Ovary (tissue), 9 donors: Measurements from ENCODE around the gene MID2. TPM values are rescaled to one million over a fixed set of nuclear protein-coding genes. Genes with fewer than 3 reads are reported as not detected.
"Not testable (repeated sequence)": the region's sequence is repeated elsewhere in the genome, so short reads cannot be mapped to it uniquely, and the experiment has no call there.

Experiments
- DNase-seq, 5 donors: peaks; one replicate each; pipeline ENCODE4 v3.0.0-alpha.2; 2019 to 2020
- H3K27ac ChIP-seq, 2 donors: fragments of 200-600 bp; one replicate each; pipeline versions ENCODE4 v1.5.1 to v1.8.0; 2019 to 2022
- H3K27me3 ChIP-seq: fragments of 200-600 bp; one replicate; pipeline ENCODE4 v1.8.0; 2022
- H3K36me3 ChIP-seq: fragments of 200-600 bp; sonication (generic); one replicate; pipeline ENCODE4 v1.5.1; 2019
- H3K4me1 ChIP-seq: one replicate; pipeline ENCODE4 v1.8.1; 2013; ENCODE audit warnings: mild to moderate bottlenecking, moderate library complexity; ENCODE audit not compliant: insufficient read depth
- H3K4me3 ChIP-seq: fragments of 200-600 bp; sonication (generic); one replicate; pipeline ENCODE4 v1.5.1; 2017
- H3K9me3 ChIP-seq, 2 donors: fragments of 200-600 bp in 1 of 2; sonication (generic) in 1 of 2; one replicate each; pipeline versions ENCODE4 v1.5.1 to v1.8.1; 2013 to 2019; ENCODE audit warnings: mild to moderate bottlenecking in 1 of 2, moderate library complexity in 1 of 2
- EP300 ChIP-seq: sonication (generic); formaldehyde crosslinking; IDR thresholded peaks from one replicate; pipeline ENCODE4 v1.6.1; 2017; ENCODE audit warnings: antibody characterized with exemption
- POLR2A ChIP-seq: fragments of 450-650 bp; IDR thresholded peaks from one replicate; pipeline ENCODE4 v1.6.1; 2017; ENCODE audit warnings: antibody characterized with exemption, mild to moderate bottlenecking, moderate library complexity
- WGBS, 3 donors: extraction: QIAGEN DNeasy Blood & Tissue Kit in 1 of 3; methylation state at CpG; one replicate each; pipeline versions ENCODE4 v1.1.5 to v1.1.7; 2013 to 2017; 5-methylcytosine and 5-hydroxymethylcytosine counted together
- intact Hi-C, 4 donors: fragments of 100-400 bp; cut with DNase I; formaldehyde crosslinking; loops; one replicate each; pipeline versions ENCODE4 v1.11.0 to v1.15.1; 2022 to 2023
- polyA plus RNA-seq, 2 donors: library from polyadenylated mRNA; stranded (reverse); fragments of 200-250 nt in 1 of 2; fragments of 350-450 nt in 1 of 2; fragmentation: Illumina TruSeq in 1 of 2; extraction: RNeasy Lipid Tissue Mini Kit (QIAGEN cat#74804) in 1 of 2; gene quantifications; one replicate each; pipeline ENCODE4 v1.2.3, GENCODE V29; 2013 to 2014
- total RNA-seq, 7 donors: library from RNA; depleted of rRNA in 2 of 7; stranded (reverse); fragments of >200 nt in 2 of 7; fragmentation: NEBNext Ultra II Directional in 3 of 7; extraction: Animal tissue kit (Norgen Biotek cat#: 25700) in 3 of 7; gene quantifications; one replicate each; pipeline versions ENCODE4 v1.1.0 to v1.2.4, GENCODE V29; 2016 to 2023
- TF ChIP-seq, protein P1 (sequence below), 3 donors: fragments of 450-650 bp in 2 of 3; fragments of 200-600 bp in 1 of 3; IDR thresholded peaks; one replicate each; pipeline versions ENCODE4 v1.5.1 to v1.8.0; 2016 to 2022; ENCODE audit warnings: antibody characterized with exemption in 3 of 3, mild to moderate bottlenecking in 1 of 3
- donor health status: DM: no; HTN: no; CAD: no; lungs with moderate emphysema.
- donor health status: DM: no; HTN: no; CAD: no.
- donor health status: Bipolar disorder and iron deficiency.
- donor health status: DM: yes; HTN: yes; CAD: no.
- donor health status: DM: no; HTN: no; CAD: no.
- donor health status: DM: yes; HTN: yes; CAD: no.

The MID2 gene
- total and polyA plus RNA-seq, 9 donors: 4.3 to 29.6 (median 22.1) TPM

DNA sequence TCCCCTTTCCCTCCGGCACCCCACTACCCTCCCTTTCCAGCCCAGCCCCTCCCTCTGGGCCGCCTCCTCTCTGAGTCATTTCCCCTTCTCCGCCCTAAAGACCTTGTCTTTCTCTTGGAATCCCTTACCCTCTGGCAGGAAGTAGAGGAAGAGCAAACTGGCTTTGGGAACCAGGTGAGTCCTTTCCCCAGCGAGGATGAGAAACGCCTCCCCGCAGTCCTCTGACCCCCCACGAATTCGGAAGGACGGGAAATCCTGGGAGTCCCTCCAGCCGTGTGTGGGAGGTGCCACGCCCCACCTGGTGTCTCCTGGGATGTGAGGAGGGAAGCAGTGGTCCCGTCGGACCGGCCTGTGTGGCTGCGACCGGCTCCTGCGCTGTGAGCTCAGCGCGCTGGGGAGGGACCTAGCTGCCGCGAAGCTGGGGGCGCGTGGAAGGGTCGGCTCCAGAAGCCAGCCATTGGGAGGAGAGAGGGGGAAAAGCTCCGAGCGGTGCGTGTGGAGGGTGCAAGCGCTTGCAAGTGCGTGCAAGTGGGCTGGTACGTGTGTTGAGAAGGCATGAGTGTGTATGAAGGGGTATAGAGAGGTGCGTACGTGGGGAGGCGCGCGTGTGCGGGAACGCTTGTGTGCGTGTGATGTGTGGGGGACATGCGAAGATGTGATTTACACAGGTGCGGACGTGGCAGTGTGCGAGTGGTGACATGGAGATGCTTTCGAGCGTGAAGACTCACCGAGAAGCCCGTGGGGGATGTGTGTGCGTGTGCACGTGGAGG, 110.2 kb downstream of the MID2 start:
- H3K27ac ChIP-seq: no peak overlapping the region
- H3K4me3 ChIP-seq: no peak overlapping the region
- H3K27me3 ChIP-seq: no peaks in the 10 kb centered on the region
- WGBS, 3 donors: 34 to 51% (median 44%) methylated on average over 48 of the region's 48 CpGs
- TF ChIP-seq EP300: no peak
- TF ChIP-seq, protein P1, sequence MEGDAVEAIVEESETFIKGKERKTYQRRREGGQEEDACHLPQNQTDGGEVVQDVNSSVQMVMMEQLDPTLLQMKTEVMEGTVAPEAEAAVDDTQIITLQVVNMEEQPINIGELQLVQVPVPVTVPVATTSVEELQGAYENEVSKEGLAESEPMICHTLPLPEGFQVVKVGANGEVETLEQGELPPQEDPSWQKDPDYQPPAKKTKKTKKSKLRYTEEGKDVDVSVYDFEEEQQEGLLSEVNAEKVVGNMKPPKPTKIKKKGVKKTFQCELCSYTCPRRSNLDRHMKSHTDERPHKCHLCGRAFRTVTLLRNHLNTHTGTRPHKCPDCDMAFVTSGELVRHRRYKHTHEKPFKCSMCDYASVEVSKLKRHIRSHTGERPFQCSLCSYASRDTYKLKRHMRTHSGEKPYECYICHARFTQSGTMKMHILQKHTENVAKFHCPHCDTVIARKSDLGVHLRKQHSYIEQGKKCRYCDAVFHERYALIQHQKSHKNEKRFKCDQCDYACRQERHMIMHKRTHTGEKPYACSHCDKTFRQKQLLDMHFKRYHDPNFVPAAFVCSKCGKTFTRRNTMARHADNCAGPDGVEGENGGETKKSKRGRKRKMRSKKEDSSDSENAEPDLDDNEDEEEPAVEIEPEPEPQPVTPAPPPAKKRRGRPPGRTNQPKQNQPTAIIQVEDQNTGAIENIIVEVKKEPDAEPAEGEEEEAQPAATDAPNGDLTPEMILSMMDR (IDR thresholded peaks at IDR 0.05): no peak
- TF ChIP-seq POLR2A: no peak
- no peaks in the 10 kb centered on the region for H3K4me1 ChIP-seq
- H3K36me3 ChIP-seq: no peaks in the 10 kb centered on the region
- DNase-seq: no peak
- intact Hi-C loops: no loop called here
- H3K9me3 ChIP-seq: no peaks in the 10 kb centered on the region

DNA sequence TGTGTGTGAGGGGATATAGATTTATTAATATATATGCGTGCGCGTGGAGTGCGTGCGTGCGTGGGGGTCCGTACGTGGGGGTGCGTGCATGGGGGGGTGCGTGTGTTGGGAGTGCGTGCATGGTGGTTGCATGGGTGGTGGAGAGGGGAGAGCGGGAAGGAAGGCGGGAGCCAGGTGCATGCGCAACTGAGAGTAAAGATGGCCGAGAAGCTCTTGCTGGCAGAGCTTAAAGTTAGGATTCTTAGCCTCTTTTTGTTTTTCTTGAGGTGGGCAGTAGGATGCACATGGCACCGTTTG, 110.7 kb downstream of the MID2 start:
- no peak for DNase-seq
- H3K27ac ChIP-seq: no peak overlapping the region
- H3K4me1 ChIP-seq: no peaks in the 10 kb centered on the region
- TF ChIP-seq POLR2A (no peak), EP300 (no peak)
- TF ChIP-seq, protein P1 (IDR thresholded peaks at IDR 0.05): no peak
- no peaks in the 10 kb centered on the region for H3K9me3 ChIP-seq
- 50 to 77% (median 55%) methylated on average over 16 of the region's 16 CpGs for WGBS, 3 donors
- H3K36me3 ChIP-seq: no peaks in the 10 kb centered on the region
- intact Hi-C loops: no loop called here
- no peaks in the 10 kb centered on the region for H3K27me3 ChIP-seq
- no peak overlapping the region for H3K4me3 ChIP-seq

DNA sequence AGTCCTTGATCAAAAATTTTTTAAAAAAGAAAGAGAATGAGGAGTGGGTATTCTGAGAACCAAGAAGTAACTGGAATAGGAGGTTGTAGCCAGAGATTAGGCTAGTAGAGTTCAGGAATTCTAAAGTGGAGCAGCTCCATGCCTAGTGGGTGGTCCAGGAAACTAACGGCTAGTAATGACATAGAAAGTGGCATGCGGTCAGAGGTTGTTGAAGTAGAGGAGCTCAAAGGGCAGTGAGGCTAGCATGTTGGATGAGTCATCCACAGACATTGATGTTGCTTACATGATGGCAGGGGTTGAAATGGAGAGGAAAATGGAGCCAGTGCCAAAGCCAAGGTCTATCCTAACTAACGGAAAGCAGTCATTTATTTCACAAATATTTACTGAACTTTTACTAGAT, 114.4 kb downstream of the MID2 start:
- Histone ChIP-seq H3K27ac (no peak overlapping the region), H3K4me3 (no peak overlapping the region), H3K36me3 (no peaks in the 10 kb centered on the region), H3K27me3 (no peaks in the 10 kb centered on the region), H3K9me3 (no peaks in the 10 kb centered on the region), H3K4me1 (no peaks in the 10 kb centered on the region)
- WGBS, 3 donors: 73 to 85% (median 76%) methylated on average over 3 of the region's 3 CpGs
- intact Hi-C loops: no loop called here
- no peak for DNase-seq
- TF ChIP-seq EP300 (no peak), POLR2A (no peak)
- TF ChIP-seq, protein P1 (IDR thresholded peaks at IDR 0.05): no peak

DNA sequence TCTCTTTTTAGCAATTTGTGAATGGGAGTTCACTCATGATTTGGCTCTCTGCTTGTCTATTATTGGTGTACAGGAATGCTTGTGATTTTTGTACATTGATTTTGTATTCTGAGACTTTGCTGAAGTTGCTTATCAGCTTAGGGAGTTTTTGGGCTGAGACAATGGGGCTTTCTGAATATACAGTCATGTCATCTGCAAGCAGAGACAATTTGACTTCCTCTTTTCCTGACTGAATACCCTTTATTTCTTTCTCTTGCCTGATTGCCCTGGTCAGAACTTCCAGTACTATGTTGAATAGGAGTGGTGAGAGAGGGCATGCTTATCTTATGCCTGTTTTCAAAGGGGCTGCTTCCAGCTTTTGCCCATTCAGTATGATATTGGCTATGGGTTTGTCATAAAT, 129.7 kb downstream of the MID2 start:
- H3K27me3 ChIP-seq, H3K9me3 ChIP-seq, H3K36me3 ChIP-seq, H3K27ac ChIP-seq, H3K4me3 ChIP-seq, intact Hi-C loops, DNase-seq, H3K4me1 ChIP-seq: not testable (repeated sequence)

DNA sequence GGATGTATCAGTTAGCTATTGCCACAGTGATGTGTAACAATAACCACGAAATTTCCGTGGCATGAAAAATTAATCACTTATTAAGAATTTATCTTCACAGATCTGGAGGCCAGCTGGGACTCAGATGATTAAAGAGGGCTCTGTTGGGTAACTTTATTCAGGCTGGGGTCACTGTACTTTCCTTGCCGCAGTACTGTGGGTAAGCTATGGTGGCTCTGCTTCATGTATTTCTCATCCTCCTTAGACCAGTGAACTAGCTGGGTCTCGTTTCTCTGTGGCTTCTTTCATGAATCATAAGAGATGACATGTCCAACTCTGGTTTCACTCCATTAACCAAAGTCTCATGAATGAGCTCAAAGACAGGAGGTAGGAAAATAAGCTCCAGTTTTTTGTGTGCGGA, 143.0 kb downstream of the MID2 start:
- TF ChIP-seq, protein P1 (IDR thresholded peaks at IDR 0.05): no peak
- no peak for TF ChIP-seq POLR2A
- no peak for TF ChIP-seq EP300
- WGBS, 3 donors: 67 to 80% (median 73%) methylated on average over 5 of the region's 5 CpGs
- intact Hi-C loops: no loop called here
- Histone ChIP-seq H3K4me1 (no peaks in the 10 kb centered on the region), H3K36me3 (no peaks in the 10 kb centered on the region), H3K27ac (no peak overlapping the region), H3K27me3 (no peaks in the 10 kb centered on the region), H3K4me3 (no peak overlapping the region), H3K9me3 (peaks cover 0 to 3% of the 10 kb centered on the region in 2 donors)
- no peak for DNase-seq
